Endothelial cell of umbilical vein (primary cell): ENCODE data around the gene PTPN9. TPM values are rescaled to one million over a fixed set of nuclear protein-coding genes. Genes with fewer than 3 reads are reported as not detected.

Source experiments
- BruUV-seq: library from RNA; stranded (reverse); fragments of 400-500 nt; replicated peaks from 2 replicates; lab custom pipeline; 2021; lab: Mats Ljungman, UMichigan
- CTCF ChIA-PET: fragments of 300-600, 350-600 bp; sonication (Branson Sonifier 250); formaldehyde crosslinking; loops from one replicate; lab custom pipeline; 2021; ENCODE audit warnings: antibody characterized with exemption, inconsistent platforms; lab: Charles Lee
- POLR2A ChIA-PET: fragments of 300-600, 350-600 bp; sonication (Branson Sonifier 250); formaldehyde crosslinking; loops from one replicate; lab custom pipeline; 2021; ENCODE audit warnings: antibody characterized with exemption, inconsistent platforms; lab: Charles Lee
- DNase-seq: peaks from one replicate; pipeline ENCODE4 v3.0.0-alpha.2; 2011; ENCODE audit warnings: low read depth, low spot score
- FAIRE-seq: peaks from 2 replicates; lab custom pipeline; 2011; peaks lifted over from hg19 to GRCh38; lab: Jason Lieb, UNC
- H2AFZ ChIP-seq: 2 replicates; pipeline ENCODE4 v1.6.0; 2012; ENCODE audit warnings: low read depth, low read length, control low read depth, inconsistent platforms
- H3K27ac ChIP-seq: 2 replicates; pipeline ENCODE4 v1.5.1; 2011; ENCODE audit warnings: low read depth, mild to moderate bottlenecking, control low read depth, low read length, moderate library complexity; ENCODE audit not compliant: insufficient read depth
- H3K27me3 ChIP-seq, 2 experiments: 2 replicates each; pipeline versions ENCODE4 v1.6.0 to v1.6.1; 2011; ENCODE audit warnings: low read length in 2 of 2, mixed read lengths in 1 of 2; ENCODE audit not compliant: control insufficient read depth in 2 of 2, insufficient read depth in 2 of 2
- H3K36me3 ChIP-seq, 2 experiments: 2 replicates in 1 of 2; 3 replicates in 1 of 2; pipeline ENCODE4 v1.5.1; 2011; ENCODE audit warnings: low read length in 2 of 2, mild to moderate bottlenecking in 1 of 2, moderate library complexity in 1 of 2; ENCODE audit not compliant: control insufficient read depth in 2 of 2, insufficient read depth in 2 of 2; ENCODE audit errors: extremely low read depth in 1 of 2
- H3K4me1 ChIP-seq: 3 replicates; pipeline ENCODE4 v1.5.1; 2011; ENCODE audit warnings: mild to moderate bottlenecking, low read length; ENCODE audit not compliant: control insufficient read depth, insufficient read depth; ENCODE audit errors: extremely low read depth
- H3K4me2 ChIP-seq: 2 replicates; pipeline ENCODE4 v1.6.1; 2011; ENCODE audit warnings: low read length, control low read depth, mixed read lengths; ENCODE audit not compliant: insufficient read depth
- H3K4me3 ChIP-seq, 3 experiments: fragments of 200-600 bp in 1 of 3; sonication (generic), shearing (Covaris generic) in 1 of 3; replicated peaks in 1 of 3; 2 replicates each; pipeline ENCODE4 v1.5.1; 2011 to 2016; ENCODE audit warnings: control low read depth in 3 of 3, low read length in 3 of 3, mild to moderate bottlenecking in 2 of 3, inconsistent platforms in 1 of 3, low read depth in 1 of 3, moderate library complexity in 1 of 3; ENCODE audit not compliant: insufficient read depth in 1 of 3
- H3K79me2 ChIP-seq: 2 replicates; pipeline ENCODE4 v1.6.0; 2012; ENCODE audit warnings: low read length, inconsistent platforms; ENCODE audit not compliant: control insufficient read depth, insufficient read depth
- H3K9ac ChIP-seq: replicated peaks from 2 replicates; pipeline ENCODE3; 2011; ENCODE audit warnings: low read length, control low read depth; ENCODE audit not compliant: insufficient read depth; ENCODE audit errors: extremely low read depth
- H3K9me1 ChIP-seq: replicated peaks from 3 replicates; pipeline ENCODE4 v1.6.0; 2011; ENCODE audit warnings: mild to moderate bottlenecking, low read length; ENCODE audit not compliant: control insufficient read depth, insufficient read depth; ENCODE audit errors: extremely low read depth
- H3K9me3 ChIP-seq: replicated peaks from 2 replicates; pipeline ENCODE4 v1.5.1; 2012; ENCODE audit warnings: low read length, inconsistent platforms; ENCODE audit not compliant: control insufficient read depth, insufficient read depth
- H4K20me1 ChIP-seq: replicated peaks from 2 replicates; pipeline ENCODE3; 2011; ENCODE audit warnings: mild to moderate bottlenecking, low read length; ENCODE audit not compliant: control insufficient read depth, insufficient read depth; ENCODE audit errors: extremely low read depth
- EZH2 ChIP-seq: IDR thresholded peaks from 2 replicates; pipeline ENCODE4 v1.6.1; 2012; ENCODE audit warnings: borderline replicate concordance, low read depth, mild to moderate bottlenecking, moderate library complexity, low read length, inconsistent platforms; ENCODE audit not compliant: severe bottlenecking
- POLR2A ChIP-seq: IDR thresholded peaks from 2 replicates; pipeline ENCODE4 v1.6.1; 2012; ENCODE audit warnings: low read depth, mild to moderate bottlenecking, control low read depth, low read length
- POLR2AphosphoS5 ChIP-seq: IDR thresholded peaks from 2 replicates; pipeline ENCODE4 v1.6.1; 2012; ENCODE audit warnings: low read depth, mild to moderate bottlenecking, control low read depth, low read length, moderate library complexity; ENCODE audit not compliant: insufficient read depth
- dilution Hi-C: fragments of 300-500 bp; cut with MboI; formaldehyde crosslinking; loops from one replicate; pipeline ENCODE4 v1.15.0; 2019; ENCODE audit warnings: low sequenced_read_pairs; ENCODE audit not compliant: extremely low pct_ligation_motif_present
- intact Hi-C: fragments of 100-400 bp; cut with micrococcal nuclease; formaldehyde crosslinking; loops from one replicate; pipeline ENCODE4 v1.10.0; 2022
- polyA plus RNA-seq, 4 experiments: library from polyadenylated mRNA; depleted of rRNA in 3 of 4; stranded (reverse) in 3 of 4; unstranded in 1 of 4; fragments of >200 nt; gene quantifications; 2 replicates each; pipeline versions ENCODE4 v1.2.1 to v1.2.3, GENCODE V29; 2011 to 2012; ENCODE audit warnings: missing spikeins in 1 of 4
- total RNA-seq: library from RNA; stranded (reverse); gene quantifications from 2 replicates; pipeline ENCODE4 v1.2.3, GENCODE V29; 2021

PTPN9 gene
- total and polyA plus RNA-seq, 2 donors (not counting 3 experiments of a cell fraction or from before 2014, with no cell fraction given): 31.4 to 37.2 TPM

GRCh38 chr15:75454471-75455378, 124.4 kb downstream of the PTPN9 start:
- FAIRE-seq (peak; percentile 72), DNase-seq (peak; percentile 87)
- POLR2A ChIA-PET: interaction anchor here (0.6 to 1.2 kb wide), 3 partner anchors 18 to 184 kb away, joined by 3 to 7 read pairs (median 3); no protein-coding TSS in a partner anchor
- peak overlapping the region; percentile 58 for H3K27ac ChIP-seq
- H3K27me3 ChIP-seq: no peaks in the 10 kb centered on the region
- BruUV-seq: no TSS peak
- H3K4me2 ChIP-seq: peak overlapping the region; percentile 78
- peak overlapping the region; percentile 86 for H3K9ac ChIP-seq
- intact Hi-C loops (loop anchor here (1.0 to 5.0 kb wide), 8 partner anchors 78 to 492 kb away; partner anchors contain the start of genes MAN2C1, PTPN9 and SNUPN), dilution Hi-C loops (loop anchor here (25.0 kb wide), 1 partner anchor 133 kb away; the partner anchor contains the start of gene PTPN9)
- CTCF ChIA-PET: interaction anchor here (0.6 to 3.4 kb wide), 17 partner anchors 9 to 425 kb away, joined by 3 to 18 read pairs (median 4); partner anchors contain the start of genes IMP3, MAN2C1, PTPN9 and SNX33
- H3K79me2 ChIP-seq: peaks cover 6% of the 10 kb centered on the region
- peak overlapping the region; percentile 68 for H2AFZ ChIP-seq
- TF ChIP-seq EZH2: no peak
- TF ChIP-seq POLR2A: peak; percentile 48
- TF ChIP-seq POLR2AphosphoS5: peak; percentile 55
- H3K4me1 ChIP-seq: peaks cover 25% of the 10 kb centered on the region
- no peaks in the 10 kb centered on the region for H4K20me1 ChIP-seq
- peak overlapping the region; percentile 61 to 93 (median 71) for H3K4me3 ChIP-seq
- H3K9me1 ChIP-seq: no peaks in the 10 kb centered on the region
- H3K36me3 ChIP-seq: no peaks in the 10 kb centered on the region
- no peaks in the 10 kb centered on the region for H3K9me3 ChIP-seq
